ENCODE measurements around the gene CPT1B.

DNA sequence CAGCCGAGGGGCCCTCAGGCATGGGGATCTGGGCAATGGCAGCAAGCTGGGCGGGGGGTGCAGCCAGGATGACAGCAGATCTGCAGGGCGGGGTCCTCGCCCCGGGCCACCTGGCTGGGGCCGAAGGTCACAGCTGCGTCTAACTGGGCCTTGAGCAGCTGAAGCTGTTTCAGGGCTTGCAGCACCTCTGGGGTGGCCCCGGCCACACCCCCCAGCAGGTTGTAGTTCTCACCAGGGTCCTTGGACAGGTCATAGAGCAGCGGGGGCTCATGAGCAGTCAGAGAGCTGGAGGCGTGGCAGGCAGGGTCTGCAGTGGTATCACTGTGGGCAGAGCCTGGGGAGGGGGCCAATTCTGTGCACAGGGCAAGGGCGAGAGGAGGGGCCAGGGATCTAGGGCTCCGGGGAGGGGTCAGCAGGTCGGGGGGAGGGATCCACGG lies 46.9 kb upstream of the CPT1B start:
- TF ChIP-seq EZH2 (IDR thresholded peaks at IDR 0.05; ENCODE audit: insufficient read depth, poor library complexity, severe bottlenecking) (no peak), EZH2phosphoT487 (IDR thresholded peaks at IDR 0.05; ENCODE audit: insufficient read depth, low read depth) (no peak)
